Mucosa of stomach (tissue), 1 donor: ENCODE data around the gene NAA11.
"Not testable (repeated sequence)": the region's sequence is repeated elsewhere in the genome, so short reads cannot be mapped to it uniquely, and the experiment has no call there.

Experiments
- H3K27me3 ChIP-seq: one replicate; pipeline ENCODE4 v1.7.0; 2013; ENCODE audit warnings: mild to moderate bottlenecking, low read length; ENCODE audit not compliant: control insufficient read depth, insufficient read depth
- H3K36me3 ChIP-seq: one replicate; pipeline ENCODE4 v1.7.0; 2013; ENCODE audit warnings: low read length; ENCODE audit not compliant: control insufficient read depth, insufficient read depth
- H3K4me1 ChIP-seq: one replicate; pipeline ENCODE4 v1.7.0; 2013; ENCODE audit warnings: mild to moderate bottlenecking, low read length; ENCODE audit not compliant: control insufficient read depth, insufficient read depth
- H3K4me3 ChIP-seq: one replicate; pipeline ENCODE4 v1.7.0; 2013; ENCODE audit warnings: low read length
- H3K9ac ChIP-seq: one replicate; pipeline ENCODE4 v1.7.0; 2013; ENCODE audit warnings: mild to moderate bottlenecking, low read length, moderate library complexity
- H3K9me3 ChIP-seq: one replicate; pipeline ENCODE4 v1.7.0; 2013; ENCODE audit warnings: mild to moderate bottlenecking, low read length, moderate library complexity; ENCODE audit not compliant: control insufficient read depth
- donor health status: Pancreatic carcinoma.

Gene NAA11

GRCh38 chr4:79281566-79282359 is 44.1 kb downstream of the NAA11 start:
- H3K4me1 ChIP-seq = no peaks in the 10 kb centered on the region
- H3K36me3 ChIP-seq = no peaks in the 10 kb centered on the region
- no peaks in the 10 kb centered on the region for H3K9me3 ChIP-seq
- no peak overlapping the region for H3K4me3 ChIP-seq
- no peak overlapping the region for H3K9ac ChIP-seq
- H3K27me3 ChIP-seq = no peaks in the 10 kb centered on the region

- not testable (repeated sequence) for H3K9me3 ChIP-seq, H3K27me3 ChIP-seq, H3K4me1 ChIP-seq, H3K36me3 ChIP-seq, H3K4me3 ChIP-seq, H3K9ac ChIP-seq
Measured at GRCh38 chr4:79277467-79277866, 48.4 kb downstream of the NAA11 start.

- Histone ChIP-seq H3K4me1 (no peaks in the 10 kb centered on the region), H3K27me3 (no peaks in the 10 kb centered on the region), H3K36me3 (no peaks in the 10 kb centered on the region), H3K9me3 (no peaks in the 10 kb centered on the region), H3K4me3 (no peak overlapping the region), H3K9ac (no peak overlapping the region)
Measured at GRCh38 chr4:79273915-79274314, 51.9 kb downstream of the NAA11 start.

- Histone ChIP-seq H3K4me1 (no peaks in the 10 kb centered on the region), H3K9me3 (no peaks in the 10 kb centered on the region), H3K9ac (no peak overlapping the region), H3K27me3 (no peaks in the 10 kb centered on the region), H3K36me3 (no peaks in the 10 kb centered on the region), H3K4me3 (no peak overlapping the region)
Measured at GRCh38 chr4:79272761-79273160, 53.1 kb downstream of the NAA11 start.

GRCh38 chr4:79272126-79272525 is 53.7 kb downstream of the NAA11 start:
- no peaks in the 10 kb centered on the region for H3K9me3 ChIP-seq
- no peaks in the 10 kb centered on the region for H3K27me3 ChIP-seq
- no peak overlapping the region for H3K4me3 ChIP-seq
- H3K36me3 ChIP-seq = no peaks in the 10 kb centered on the region
- no peaks in the 10 kb centered on the region for H3K4me1 ChIP-seq
- H3K9ac ChIP-seq = no peak overlapping the region

- H3K4me3 ChIP-seq = no peak overlapping the region
- no peaks in the 10 kb centered on the region for H3K9me3 ChIP-seq
- H3K4me1 ChIP-seq = no peaks in the 10 kb centered on the region
- no peaks in the 10 kb centered on the region for H3K36me3 ChIP-seq
- no peak overlapping the region for H3K9ac ChIP-seq
- no peaks in the 10 kb centered on the region for H3K27me3 ChIP-seq
Measured at GRCh38 chr4:79267671-79268070, 58.2 kb downstream of the NAA11 start.
